Retinal pigment epithelial cell (primary cell): ENCODE data around the gene XXYLT1.

ENCODE experiments used
- DNase-seq: peaks from one replicate; pipeline ENCODE4 v3.0.0-alpha.2; 2010; ENCODE audit warnings: low read depth
- H3K4me3 ChIP-seq: 2 replicates; pipeline ENCODE4 v1.5.1; 2011; ENCODE audit warnings: mild to moderate bottlenecking, low read length, control low read depth, moderate library complexity
- CTCF ChIP-seq: conservative IDR thresholded peaks from 2 replicates; pipeline ENCODE4 v1.5.1; 2011; ENCODE audit warnings: low read depth, low read length, control low read depth, inconsistent platforms

XXYLT1 gene

GRCh38 chr3:195070336-195070735, 200.6 kb downstream of the XXYLT1 start:
- TF ChIP-seq CTCF: no peak
- H3K4me3 ChIP-seq: no peak overlapping the region
- DNase-seq: no peak

- no peak for TF ChIP-seq CTCF
- H3K4me3 ChIP-seq: no peak overlapping the region
- no peak for DNase-seq
These were observed 201.3 kb downstream of the XXYLT1 start for GRCh38 chr3:195069501-195070251.

- H3K4me3 ChIP-seq: no peak overlapping the region
- TF ChIP-seq CTCF: no peak
- no peak for DNase-seq
These were observed 202.6 kb downstream of the XXYLT1 start for GRCh38 chr3:195068084-195069080.

GRCh38 chr3:195066441-195066841, 204.5 kb downstream of the XXYLT1 start:
- no peak for TF ChIP-seq CTCF
- no peak for DNase-seq
- H3K4me3 ChIP-seq: no peak overlapping the region

- no peak overlapping the region for H3K4me3 ChIP-seq
- TF ChIP-seq CTCF: no peak
- DNase-seq: no peak
These were observed 205.1 kb downstream of the XXYLT1 start for GRCh38 chr3:195065864-195066185.

GRCh38 chr3:195065142-195065863, 205.7 kb downstream of the XXYLT1 start:
- DNase-seq: no peak
- TF ChIP-seq CTCF: no peak
- H3K4me3 ChIP-seq: no peak overlapping the region
